LNCaP clone FGC (cell line): ENCODE results near the gene FASTKD2.

Experiments
- DNase-seq: peaks from one replicate; pipeline ENCODE4 v3.0.0-alpha.2; 2011; ENCODE audit warnings: low read depth
- H3K4me3 ChIP-seq: 2 replicates; pipeline ENCODE4 v1.5.1; 2011; ENCODE audit warnings: mild to moderate bottlenecking, low read depth, low read length, control low read depth
- TF ChIP-seq, protein P1 (sequence below): IDR thresholded peaks from 2 replicates; pipeline ENCODE4 v1.5.1; 2012; ENCODE audit warnings: mild to moderate bottlenecking; ENCODE audit not compliant: control insufficient read depth, insufficient read depth; ENCODE audit errors: extremely low read depth

The FASTKD2 gene

DNA sequence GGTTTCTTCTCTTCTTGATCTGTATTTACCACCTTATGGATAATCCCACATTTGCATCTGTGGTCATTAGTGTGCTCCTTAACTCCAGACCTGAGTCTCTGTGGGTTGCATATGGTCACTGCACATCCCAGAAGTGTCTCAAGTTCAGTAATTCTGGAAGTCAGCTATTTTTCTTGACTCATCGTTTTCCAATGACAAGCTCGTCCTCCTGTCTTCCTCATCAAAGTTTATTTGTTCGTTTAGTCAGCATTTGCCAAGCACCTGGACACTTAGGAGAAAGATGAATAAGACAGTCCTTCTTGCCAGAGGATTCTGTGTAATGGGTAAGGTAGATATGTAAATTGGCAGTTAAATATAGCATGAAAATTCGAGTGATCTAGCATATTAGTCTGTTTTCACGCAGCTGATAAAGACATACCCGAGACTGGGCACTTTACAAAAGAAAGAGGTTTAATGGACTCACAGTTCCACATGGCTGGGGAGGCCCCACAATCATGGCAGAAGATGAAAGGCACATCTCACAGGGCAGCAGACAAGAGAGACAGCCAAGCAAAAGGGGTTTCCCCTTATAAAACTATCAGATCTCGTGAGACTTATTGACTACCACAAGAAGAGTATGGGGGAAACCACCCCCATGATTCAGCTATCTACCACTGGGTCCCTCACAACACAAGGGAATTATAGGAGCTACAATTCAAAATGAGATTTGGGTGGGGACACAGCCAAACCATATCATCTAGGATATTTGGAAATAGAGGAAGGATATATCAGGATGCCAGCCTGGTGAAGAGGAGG is 19.4 kb downstream of the FASTKD2 start:
- no peak for DNase-seq
- TF ChIP-seq, protein P1, sequence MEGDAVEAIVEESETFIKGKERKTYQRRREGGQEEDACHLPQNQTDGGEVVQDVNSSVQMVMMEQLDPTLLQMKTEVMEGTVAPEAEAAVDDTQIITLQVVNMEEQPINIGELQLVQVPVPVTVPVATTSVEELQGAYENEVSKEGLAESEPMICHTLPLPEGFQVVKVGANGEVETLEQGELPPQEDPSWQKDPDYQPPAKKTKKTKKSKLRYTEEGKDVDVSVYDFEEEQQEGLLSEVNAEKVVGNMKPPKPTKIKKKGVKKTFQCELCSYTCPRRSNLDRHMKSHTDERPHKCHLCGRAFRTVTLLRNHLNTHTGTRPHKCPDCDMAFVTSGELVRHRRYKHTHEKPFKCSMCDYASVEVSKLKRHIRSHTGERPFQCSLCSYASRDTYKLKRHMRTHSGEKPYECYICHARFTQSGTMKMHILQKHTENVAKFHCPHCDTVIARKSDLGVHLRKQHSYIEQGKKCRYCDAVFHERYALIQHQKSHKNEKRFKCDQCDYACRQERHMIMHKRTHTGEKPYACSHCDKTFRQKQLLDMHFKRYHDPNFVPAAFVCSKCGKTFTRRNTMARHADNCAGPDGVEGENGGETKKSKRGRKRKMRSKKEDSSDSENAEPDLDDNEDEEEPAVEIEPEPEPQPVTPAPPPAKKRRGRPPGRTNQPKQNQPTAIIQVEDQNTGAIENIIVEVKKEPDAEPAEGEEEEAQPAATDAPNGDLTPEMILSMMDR = no peak
- no peak overlapping the region for H3K4me3 ChIP-seq

DNA sequence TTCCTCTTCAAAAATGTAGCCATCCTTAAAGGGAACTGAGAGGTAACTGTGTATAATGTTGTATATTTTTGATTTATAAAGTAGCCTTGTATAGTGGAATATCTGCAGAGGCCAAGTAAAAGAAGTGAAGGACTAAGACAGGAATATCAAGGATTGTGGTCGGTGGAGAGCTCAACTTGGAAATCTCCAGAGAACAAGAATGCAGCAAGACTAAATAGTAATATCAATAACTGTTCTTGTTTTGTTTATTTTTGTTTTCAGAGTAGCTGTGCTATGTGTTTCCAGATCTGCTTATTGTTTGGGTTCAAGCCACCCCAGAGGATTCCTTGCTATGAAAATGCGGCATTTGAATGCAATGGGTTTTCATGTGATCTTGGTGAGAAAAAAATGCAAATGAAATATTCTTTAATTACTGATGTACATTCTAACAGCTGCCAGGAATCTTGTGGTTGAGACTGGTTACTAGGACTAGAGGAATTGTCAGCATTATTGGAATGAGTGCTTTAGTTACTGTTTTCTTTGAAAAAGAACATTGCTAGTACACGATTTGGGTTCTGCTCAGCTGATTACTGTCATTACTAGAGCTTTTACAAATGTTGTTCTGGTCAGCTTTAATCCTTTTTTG is 25.0 kb downstream of the FASTKD2 start:
- no peak overlapping the region for H3K4me3 ChIP-seq
- no peak for DNase-seq
- TF ChIP-seq, protein P1 = no peak

DNA sequence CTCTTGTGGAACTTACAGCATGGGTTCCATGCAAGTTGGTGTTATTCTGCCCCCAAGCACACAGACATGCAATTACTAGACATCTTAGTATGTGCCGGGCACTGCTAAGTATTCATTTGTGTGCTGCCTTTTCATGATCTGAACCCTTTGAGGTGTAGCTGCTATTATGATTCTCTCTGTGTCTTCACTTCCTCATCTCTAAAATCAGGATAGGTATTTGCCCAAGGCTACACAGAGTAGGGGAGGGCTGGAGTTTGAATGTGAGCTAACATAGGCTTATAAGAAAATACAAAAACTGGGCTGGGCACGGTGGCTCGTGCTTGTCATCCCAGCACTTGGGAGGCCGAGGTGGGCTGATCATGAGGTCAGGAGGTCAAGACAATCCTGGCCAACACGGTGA is 27.2 kb downstream of the FASTKD2 start:
- TF ChIP-seq, protein P1 = no peak
- DNase-seq = no peak

DNA sequence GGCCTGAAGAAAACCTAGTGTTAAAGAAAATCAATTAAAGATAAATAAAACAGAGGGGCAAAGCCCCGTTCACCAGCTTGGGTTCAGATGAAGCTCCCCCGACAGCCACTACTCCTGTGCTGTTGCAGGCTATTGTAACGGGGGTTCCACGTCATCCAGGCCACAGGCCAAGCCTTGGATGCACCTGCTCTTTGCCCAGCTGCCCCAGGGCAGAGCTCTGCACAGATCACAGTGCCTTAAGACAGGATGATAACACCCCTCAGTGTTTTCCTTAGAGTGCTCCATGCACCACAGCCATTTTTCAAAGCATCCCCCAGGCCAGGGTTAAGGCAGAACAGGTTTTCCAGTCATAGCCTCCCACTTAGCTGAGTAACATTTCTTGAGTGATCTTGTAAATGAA is 32.0 kb downstream of the FASTKD2 start:
- no peak overlapping the region for H3K4me3 ChIP-seq

More for the DNA sequence above, 27.2 kb downstream of the FASTKD2 start:
- no peak overlapping the region for H3K4me3 ChIP-seq

DNA sequence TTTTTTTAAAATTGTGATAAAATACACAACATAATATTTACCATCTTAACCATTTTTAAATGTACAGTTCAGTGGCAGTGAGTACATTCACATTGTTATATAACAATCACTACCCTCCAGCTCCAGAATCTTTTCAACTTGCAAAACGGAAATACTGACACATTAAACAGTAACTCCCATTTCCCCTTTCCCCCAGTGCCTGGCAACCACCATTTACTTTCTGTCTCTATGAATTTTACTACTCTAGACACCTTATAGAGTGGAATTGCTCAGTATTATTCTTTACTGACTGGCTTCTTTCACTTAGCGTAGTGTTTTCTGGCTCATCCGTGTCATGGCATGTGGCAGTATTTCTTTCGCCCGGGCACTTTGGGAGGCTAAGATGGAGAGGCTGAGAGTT is 32.6 kb downstream of the FASTKD2 start:
- TF ChIP-seq, protein P1 = no peak
- no peak overlapping the region for H3K4me3 ChIP-seq
- no peak for DNase-seq

More for the DNA sequence above, 32.0 kb downstream of the FASTKD2 start:
- TF ChIP-seq, protein P1 = no peak
- no peak for DNase-seq

DNA sequence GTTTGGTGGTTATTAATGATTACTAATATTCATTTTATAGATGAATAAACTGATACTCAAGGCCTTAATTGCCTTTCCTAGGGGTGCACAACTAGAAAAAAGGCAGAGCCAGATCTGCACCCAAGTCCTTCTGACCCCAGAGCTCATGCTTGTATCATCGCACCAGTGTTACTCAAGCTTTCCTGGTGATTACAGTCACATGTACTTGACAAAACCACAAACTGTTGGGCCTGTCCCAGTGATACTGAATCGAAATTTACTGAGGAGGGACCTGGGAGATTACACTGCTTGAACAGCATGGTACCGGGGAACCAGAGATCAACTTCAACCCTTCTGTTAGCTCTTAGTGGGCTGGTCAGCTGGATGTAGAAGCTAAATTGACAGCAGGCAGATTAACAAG is 33.7 kb downstream of the FASTKD2 start:
- H3K4me3 ChIP-seq = no peak overlapping the region
- TF ChIP-seq, protein P1 = no peak
- no peak for DNase-seq
